SHP77 (cell line): Measurements from ENCODE around the gene EGLN1.

Source experiments
- DNase-seq, 2 experiments: peaks; one replicate each; lab custom pipeline; 2025; lab: John Stamatoyannopoulos, UW

Gene EGLN1

GRCh38 chr1:231397886-231398671 lies 24.0 kb downstream of the EGLN1 start:
- no peak for DNase-seq

GRCh38 chr1:231396643-231397042 lies 25.4 kb downstream of the EGLN1 start:
- no peak for DNase-seq

GRCh38 chr1:231395998-231396390 lies 26.1 kb downstream of the EGLN1 start:
- DNase-seq = no peak

GRCh38 chr1:231395076-231395997 lies 26.8 kb downstream of the EGLN1 start:
- no peak for DNase-seq

GRCh38 chr1:231393668-231394067 lies 28.4 kb downstream of the EGLN1 start:
- DNase-seq = no peak

- no peak for DNase-seq
Observed at GRCh38 chr1:231392389-231393131, 29.5 kb downstream of the EGLN1 start.

GRCh38 chr1:231390071-231390470 lies 32.0 kb downstream of the EGLN1 start:
- no peak for DNase-seq

- no peak for DNase-seq
Observed at GRCh38 chr1:231387770-231388669, 34.1 kb downstream of the EGLN1 start.

- no peak for DNase-seq
Observed at GRCh38 chr1:231386466-231386865, 35.6 kb downstream of the EGLN1 start.

GRCh38 chr1:231385416-231385748 lies 36.7 kb downstream of the EGLN1 start:
- DNase-seq = no peak

- DNase-seq = no peak
Observed at GRCh38 chr1:231384696-231385415, 37.2 kb downstream of the EGLN1 start.

- DNase-seq = no peak
Observed at GRCh38 chr1:231383159-231383860, 38.8 kb downstream of the EGLN1 start.

GRCh38 chr1:231382426-231382825 lies 39.7 kb downstream of the EGLN1 start:
- DNase-seq = no peak

GRCh38 chr1:231381729-231382128 lies 40.4 kb downstream of the EGLN1 start:
- DNase-seq = no peak

GRCh38 chr1:231376875-231377549 lies 45.1 kb downstream of the EGLN1 start:
- DNase-seq = no peak

- DNase-seq = no peak
Observed at GRCh38 chr1:231376101-231376500, 46.0 kb downstream of the EGLN1 start.

- no peak for DNase-seq
Observed at GRCh38 chr1:231374394-231374793, 47.7 kb downstream of the EGLN1 start.

- no peak for DNase-seq
Observed at GRCh38 chr1:231372501-231372900, 49.6 kb downstream of the EGLN1 start.

- no peak for DNase-seq
Observed at GRCh38 chr1:231369282-231369681, 52.8 kb downstream of the EGLN1 start.

- DNase-seq = no peak
Observed at GRCh38 chr1:231364192-231364591, 57.9 kb downstream of the EGLN1 start.
